Erythroblast (primary cell): Measurements from ENCODE around the gene ZNF563.
"Not testable (repeated sequence)": the region's sequence is repeated elsewhere in the genome, so short reads cannot be mapped to it uniquely, and the experiment has no call there.

Experiments used
- DNase-seq, 2 experiments: peaks; one replicate each; lab custom pipeline; 2025; lab: John Stamatoyannopoulos, UW
- GATA1 ChIP-seq: IDR thresholded peaks from 2 replicates; pipeline ENCODE4 v1.6.1; 2011; ENCODE audit warnings: low read depth, mild to moderate bottlenecking, control low read depth, low read length, moderate library complexity
- POLR2A ChIP-seq: IDR thresholded peaks from 2 replicates; pipeline ENCODE4 v1.6.1; 2011; ENCODE audit warnings: mild to moderate bottlenecking, low read length

The ZNF563 gene

GRCh38 chr19:12331211-12331941, 2.1 kb downstream of the ZNF563 start:
- TF ChIP-seq GATA1 (no peak), POLR2A (no peak)
- peak; percentile 34 to 57 for DNase-seq

GRCh38 chr19:12330340-12330739, 3.1 kb downstream of the ZNF563 start:
- TF ChIP-seq GATA1: no peak
- TF ChIP-seq POLR2A: no peak
- no peak for DNase-seq

- DNase-seq: no peak
- TF ChIP-seq POLR2A: no peak
- TF ChIP-seq GATA1: no peak
These were observed 7.7 kb downstream of the ZNF563 start for GRCh38 chr19:12325690-12326089.

- TF ChIP-seq POLR2A: no peak
- TF ChIP-seq GATA1: no peak
These were observed 14.5 kb downstream of the ZNF563 start for GRCh38 chr19:12318782-12319413.

GRCh38 chr19:12314553-12314952, 18.9 kb downstream of the ZNF563 start:
- no peak for TF ChIP-seq POLR2A
- no peak for TF ChIP-seq GATA1
- DNase-seq: no peak

More at GRCh38 chr19:12318782-12319413, 14.5 kb downstream of the ZNF563 start:
- no peak for DNase-seq

GRCh38 chr19:12308891-12309290, 24.5 kb downstream of the ZNF563 start:
- DNase-seq: not testable (repeated sequence)

GRCh38 chr19:12295191-12295590, 38.2 kb downstream of the ZNF563 start:
- TF ChIP-seq GATA1: no peak
- TF ChIP-seq POLR2A: no peak
- no peak for DNase-seq

- TF ChIP-seq POLR2A: peak; percentile 59
- TF ChIP-seq GATA1: no peak
- peak; percentile 91 to 93 for DNase-seq
These were observed 38.9 kb downstream of the ZNF563 start, which contains the start of gene ZNF44 for GRCh38 chr19:12294249-12295158. Gene ZNF44, minus strand, starts transcription at chr19:12294883. Its CDS starts 189 bp downstream, at chr19:12294694.

- DNase-seq: peak; percentile 56 to 59
- TF ChIP-seq POLR2A: no peak
- no peak for TF ChIP-seq GATA1
These were observed 39.6 kb downstream of the ZNF563 start for GRCh38 chr19:12293777-12294248.

- no peak for DNase-seq
- TF ChIP-seq POLR2A (no peak), GATA1 (no peak)
These were observed 43.7 kb downstream of the ZNF563 start for GRCh38 chr19:12289790-12290065.

- DNase-seq: no peak
- no peak for TF ChIP-seq GATA1
- no peak for TF ChIP-seq POLR2A
These were observed 45.4 kb downstream of the ZNF563 start for GRCh38 chr19:12287958-12288500.

- no peak for DNase-seq
- TF ChIP-seq POLR2A: no peak
- no peak for TF ChIP-seq GATA1
These were observed 48.8 kb downstream of the ZNF563 start for GRCh38 chr19:12284631-12285030.

GRCh38 chr19:12284226-12284625, 49.2 kb downstream of the ZNF563 start:
- DNase-seq: no peak
- TF ChIP-seq POLR2A: no peak
- TF ChIP-seq GATA1: no peak

- DNase-seq: no peak
- no peak for TF ChIP-seq GATA1
- no peak for TF ChIP-seq POLR2A
These were observed 54.7 kb downstream of the ZNF563 start for GRCh38 chr19:12278713-12279112.
